GM19035 (cell line): ENCODE data around the gene CARMIL1.

Source experiments
- ATAC-seq: cut with Tn5 transposase; IDR thresholded peaks from one replicate; pipeline ENCODE4 v1.9.1; 2021; ENCODE audit not compliant: unreplicated experiment

The CARMIL1 gene

DNA sequence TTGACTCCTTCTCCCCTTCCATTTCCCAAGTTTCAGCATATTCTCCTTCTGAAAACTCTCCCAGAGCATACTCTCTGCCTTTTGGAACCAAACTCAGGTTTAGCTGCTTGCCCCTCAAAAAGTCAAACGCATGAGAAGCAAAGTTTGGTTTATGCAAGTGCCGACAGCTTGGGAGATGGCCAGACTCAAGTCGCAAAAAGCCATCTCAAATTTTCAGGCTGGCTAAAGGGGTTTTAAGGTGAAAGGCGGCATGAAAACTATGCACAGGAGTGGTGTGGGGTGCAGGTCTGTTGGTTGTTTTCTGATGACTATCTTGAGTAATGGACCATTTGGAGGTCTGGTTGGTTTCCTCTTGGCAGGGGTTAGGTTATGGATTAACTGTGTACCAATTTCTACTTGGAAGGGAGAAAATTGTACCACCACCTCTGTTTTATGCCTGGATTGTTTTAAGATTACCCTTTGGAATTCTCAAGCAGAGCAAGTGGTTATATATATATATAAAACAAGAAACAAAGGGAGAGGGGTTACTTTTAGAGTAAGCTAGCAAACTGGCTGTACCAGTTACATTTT, 320.4 kb downstream of the CARMIL1 start:
- no peak for ATAC-seq

DNA sequence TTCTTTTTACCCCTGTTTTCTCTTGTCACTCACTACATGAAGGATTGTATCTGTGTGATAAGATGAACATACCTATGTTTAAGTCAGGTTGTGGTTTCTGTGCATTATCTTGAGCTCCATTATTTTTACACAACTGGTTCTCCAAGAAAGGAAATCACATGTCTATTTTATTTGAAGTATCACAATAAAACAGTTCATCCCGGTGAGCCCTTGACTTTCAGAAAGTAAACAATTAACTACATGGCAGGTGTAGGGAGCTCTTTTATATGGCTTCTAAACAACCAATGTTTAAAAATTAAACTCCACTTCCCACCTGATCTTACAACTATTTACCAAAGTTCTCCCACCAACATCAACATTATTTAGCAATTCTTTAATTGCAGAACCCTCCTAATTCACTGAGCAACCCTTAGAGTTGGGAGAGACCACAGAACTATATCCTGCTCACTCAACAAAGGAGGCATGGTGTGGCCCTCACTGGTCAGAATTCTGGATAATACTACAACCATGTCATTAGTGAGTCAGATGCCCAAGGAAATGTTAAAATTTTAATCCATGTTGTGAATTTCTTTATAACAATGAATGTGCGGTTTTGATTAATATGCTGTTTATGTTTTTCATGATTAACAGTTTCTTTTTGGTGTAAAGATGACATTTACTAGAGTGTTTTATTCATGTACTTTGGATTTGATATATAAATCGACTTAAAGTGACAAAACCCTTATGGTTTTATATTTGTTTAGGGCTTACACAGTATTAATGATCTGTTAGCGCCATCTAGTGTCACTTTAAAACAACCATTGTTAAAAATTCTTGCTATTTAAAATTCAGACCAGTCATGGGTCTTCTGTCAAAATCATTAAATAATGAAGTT, 322.9 kb downstream of the CARMIL1 start:
- no peak for ATAC-seq

DNA sequence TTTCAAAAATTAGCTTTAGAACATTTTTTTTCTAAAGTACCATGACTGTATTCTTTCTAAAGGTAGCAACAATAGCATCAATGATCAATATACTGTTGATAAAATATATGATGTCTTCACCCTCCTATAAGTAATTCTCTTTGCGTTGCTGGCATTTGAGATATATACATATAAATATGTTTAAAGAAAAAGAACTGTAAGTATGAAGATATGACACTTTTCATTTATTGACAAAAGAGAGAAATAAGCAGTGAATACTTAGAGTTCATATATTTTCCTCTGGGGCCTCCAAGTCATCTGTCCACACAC, 323.5 kb downstream of the CARMIL1 start:
- no peak for ATAC-seq

DNA sequence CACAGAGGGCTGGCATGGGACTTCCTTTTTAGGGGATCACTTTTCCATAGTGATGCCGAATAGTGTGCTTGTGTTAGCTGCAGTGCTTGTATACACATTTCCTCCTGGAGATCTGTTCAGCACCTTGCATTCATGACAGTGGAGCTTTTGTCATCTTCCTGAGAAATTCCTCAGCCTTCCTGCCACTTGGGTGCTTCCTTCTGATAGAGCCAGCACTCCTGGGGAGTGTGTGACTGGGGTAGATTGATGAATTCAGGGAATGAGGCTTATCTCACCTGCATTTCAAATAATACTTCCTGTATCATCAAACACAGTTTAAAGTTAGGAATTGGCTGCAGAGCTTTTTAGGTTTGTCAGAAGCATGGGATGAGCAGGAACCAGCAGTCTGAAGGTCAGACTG, 324.1 kb downstream of the CARMIL1 start:
- ATAC-seq: no peak

DNA sequence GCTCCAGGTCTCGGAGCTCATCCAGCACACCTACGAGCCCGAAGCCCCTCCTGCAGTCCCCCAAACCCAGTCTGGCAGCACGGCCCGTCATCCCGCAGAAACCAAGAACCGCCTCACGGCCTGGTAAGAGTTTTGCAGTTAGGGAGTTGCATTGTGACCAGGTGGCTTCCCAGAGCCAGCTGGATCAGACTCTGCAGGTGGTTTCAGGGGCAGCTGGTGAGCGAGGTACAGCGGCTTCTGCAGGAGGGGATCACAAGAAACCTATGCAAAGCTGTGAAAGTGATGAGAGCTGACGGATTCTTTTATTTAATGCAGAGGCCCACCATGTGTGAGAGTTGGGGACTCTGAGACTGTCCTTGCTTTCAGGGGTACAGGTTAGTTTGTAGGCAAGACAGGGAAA, 327.0 kb downstream of the CARMIL1 start:
- ATAC-seq: no peak

DNA sequence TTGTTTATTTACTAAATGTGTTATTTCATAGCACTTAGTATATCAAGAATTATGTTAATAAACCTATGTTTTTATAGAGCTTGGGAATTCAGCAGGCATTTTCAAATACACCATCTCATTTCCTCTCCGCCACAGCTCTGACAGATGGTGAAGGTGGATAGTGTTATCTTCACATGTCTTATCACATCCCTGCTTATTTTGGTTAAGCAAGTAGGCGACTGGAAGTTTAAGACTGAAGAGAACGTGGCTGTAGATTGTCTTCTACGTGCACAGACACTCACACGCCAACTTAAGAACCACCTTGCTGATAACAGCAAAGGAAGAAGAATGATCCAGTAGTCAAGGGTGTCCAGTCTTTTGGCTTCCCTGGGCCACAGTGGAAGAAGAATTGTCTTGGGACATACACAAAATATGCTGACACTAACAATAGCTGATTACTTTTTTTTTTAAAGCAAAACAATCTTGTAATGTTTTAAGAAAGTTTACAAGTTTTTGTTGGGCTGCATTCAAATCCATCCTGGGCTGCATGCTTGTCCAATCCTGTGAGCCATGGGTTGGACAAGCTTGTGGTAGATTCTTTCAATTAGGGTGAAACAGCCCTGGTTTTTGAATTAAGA, 329.5 kb downstream of the CARMIL1 start:
- no peak for ATAC-seq

DNA sequence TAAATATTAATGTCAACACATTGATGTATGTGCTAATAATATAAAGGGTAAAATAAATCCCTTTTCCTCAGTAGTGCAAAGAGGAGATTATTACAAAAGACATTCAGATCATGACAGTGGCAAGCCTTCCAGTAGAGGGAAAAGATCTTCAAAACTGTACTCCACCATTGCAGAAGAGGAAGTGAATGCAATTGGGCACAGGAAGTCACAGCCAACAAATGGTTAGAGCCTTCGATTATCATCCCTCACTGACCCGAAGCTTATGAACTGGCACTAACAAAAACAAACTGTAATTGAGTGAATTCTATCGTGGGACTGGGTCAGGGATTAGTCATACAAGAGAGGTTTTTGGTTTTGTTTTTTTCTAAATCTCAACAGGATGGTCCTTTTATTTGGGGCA, 333.5 kb downstream of the CARMIL1 start:
- ATAC-seq: no peak

DNA sequence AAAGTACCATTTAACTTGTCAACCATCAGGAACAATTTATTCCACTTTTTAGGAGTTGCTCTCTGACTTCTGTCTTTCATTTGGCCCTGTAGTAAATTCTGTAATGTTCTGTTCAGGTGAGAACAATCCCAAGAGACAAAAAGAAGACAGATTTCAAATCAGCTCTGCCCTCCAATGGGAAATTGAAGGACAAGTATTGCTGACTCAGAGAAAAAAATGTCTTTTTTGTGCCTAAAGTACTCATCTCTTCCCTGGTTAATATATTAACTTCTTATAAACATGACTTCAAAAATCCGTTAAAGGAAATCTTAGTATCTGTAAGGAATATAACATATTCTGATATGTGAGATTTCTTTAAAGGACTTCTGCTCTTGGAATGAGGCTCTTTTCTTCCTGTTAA, 334.2 kb downstream of the CARMIL1 start:
- ATAC-seq: no peak

DNA sequence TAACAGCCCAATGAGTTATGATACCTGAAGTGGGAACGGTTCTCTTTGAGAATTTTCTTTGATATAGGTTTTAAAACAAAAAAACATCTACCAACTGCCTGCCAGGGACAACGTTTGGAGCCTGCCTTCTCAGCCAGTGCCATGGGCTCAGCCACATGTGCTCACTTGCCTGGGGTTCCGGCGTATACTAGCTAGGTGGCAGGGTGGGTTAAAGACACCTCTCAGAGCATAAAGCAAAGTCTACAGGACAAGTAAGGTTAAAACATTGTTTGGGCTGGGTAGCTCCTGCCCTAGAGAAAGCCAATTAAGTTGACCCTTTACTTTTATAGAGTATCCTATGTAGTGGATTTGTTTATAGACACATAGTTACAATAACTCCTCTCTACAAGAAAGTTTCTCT, 334.9 kb downstream of the CARMIL1 start:
- no peak for ATAC-seq

DNA sequence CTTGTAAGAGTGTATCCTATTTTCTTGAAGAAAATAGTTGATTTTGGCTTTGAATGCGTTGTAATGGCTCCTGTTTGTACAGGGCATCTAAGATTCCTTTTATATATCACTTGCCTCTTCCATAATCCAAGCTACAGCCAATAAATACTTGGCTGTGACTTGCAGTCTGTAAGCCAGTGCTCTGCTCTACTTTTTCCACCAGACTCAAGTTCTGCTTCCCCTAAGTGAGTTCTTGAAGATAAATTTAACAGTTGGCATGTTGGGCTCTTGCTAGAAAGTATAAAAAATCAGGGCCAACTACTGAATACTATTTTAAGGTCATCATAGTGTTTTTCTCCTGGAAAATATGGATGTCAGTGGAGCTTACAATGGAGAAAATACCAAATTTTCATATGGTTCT, 336.3 kb downstream of the CARMIL1 start:
- ATAC-seq: no peak

DNA sequence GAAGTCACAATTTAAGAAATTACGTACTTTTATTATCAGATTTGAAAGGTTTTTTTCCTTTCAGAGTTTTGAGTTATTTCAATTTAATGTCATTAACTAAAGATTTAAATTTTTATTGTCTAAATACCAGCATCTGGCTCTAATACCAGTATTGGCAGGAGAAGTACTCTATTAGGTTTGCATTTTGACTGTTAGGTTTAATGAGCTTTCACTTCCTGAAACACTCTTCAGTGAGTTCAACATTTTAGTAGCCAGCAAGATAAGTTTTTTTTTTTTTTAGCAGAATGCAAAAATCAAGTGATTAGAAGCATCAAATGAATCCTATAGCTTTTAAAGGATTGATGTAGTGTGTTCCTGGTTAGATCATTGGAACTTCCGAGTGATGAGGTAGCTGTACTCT, 338.8 kb downstream of the CARMIL1 start:
- ATAC-seq: no peak

DNA sequence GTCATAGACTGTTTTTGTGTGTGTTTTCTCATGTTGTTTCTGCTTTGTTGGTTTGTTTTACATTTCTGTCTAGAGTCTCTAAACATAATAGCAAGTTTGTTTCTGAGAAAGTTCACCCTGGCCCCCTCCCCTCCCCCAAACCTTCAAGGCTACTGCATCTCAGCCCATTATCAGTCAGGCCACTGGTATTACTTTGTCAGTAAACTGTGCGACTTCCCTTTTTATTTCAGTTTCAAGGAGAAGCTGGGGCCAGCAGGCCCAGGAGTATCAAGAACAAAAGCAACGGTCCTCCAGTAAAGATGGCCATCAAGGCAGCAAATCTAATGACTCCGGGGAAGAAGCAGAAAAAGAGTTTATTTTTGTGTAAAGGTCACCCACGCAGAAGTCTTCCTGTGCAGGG, 340.0 kb downstream of the CARMIL1 start:
- no peak for ATAC-seq

DNA sequence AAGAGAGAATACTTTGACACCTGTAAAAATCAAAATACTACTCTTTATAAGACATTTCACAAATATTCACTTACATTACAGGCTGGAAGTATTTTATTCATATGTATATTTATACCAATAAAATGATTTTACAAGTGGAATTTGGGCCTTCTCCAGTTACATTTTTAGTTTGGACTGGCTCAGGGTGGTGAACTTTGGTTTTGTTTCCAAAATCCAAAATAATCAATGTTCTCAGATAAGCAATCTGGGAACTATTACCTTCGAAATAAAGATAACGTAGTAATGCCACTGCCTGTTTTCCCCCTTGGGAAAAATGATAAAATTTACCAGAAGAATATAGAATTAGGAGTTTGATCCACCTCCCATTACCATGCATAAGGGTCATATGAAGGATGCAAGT, 341.2 kb downstream of the CARMIL1 start:
- ATAC-seq: no peak

DNA sequence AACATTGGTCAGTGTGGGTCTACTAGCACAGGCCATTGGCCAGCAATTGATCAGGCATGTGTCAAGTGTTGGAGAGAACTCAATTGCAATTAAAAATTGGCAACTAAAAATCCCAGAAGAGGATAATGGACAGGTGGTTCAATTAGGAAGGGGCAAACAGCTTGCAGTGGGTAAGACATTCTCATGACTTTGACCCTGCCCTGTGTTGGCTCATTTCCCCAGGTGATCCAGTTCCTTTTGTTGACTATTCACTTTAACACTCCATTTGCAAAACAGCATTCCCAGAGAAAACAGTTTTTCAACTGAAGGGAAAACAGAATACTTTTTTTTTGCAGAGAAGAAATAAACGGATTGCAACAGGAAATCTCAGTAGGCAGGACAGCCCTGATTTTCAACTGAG, 343.9 kb downstream of the CARMIL1 start:
- no peak for ATAC-seq

DNA sequence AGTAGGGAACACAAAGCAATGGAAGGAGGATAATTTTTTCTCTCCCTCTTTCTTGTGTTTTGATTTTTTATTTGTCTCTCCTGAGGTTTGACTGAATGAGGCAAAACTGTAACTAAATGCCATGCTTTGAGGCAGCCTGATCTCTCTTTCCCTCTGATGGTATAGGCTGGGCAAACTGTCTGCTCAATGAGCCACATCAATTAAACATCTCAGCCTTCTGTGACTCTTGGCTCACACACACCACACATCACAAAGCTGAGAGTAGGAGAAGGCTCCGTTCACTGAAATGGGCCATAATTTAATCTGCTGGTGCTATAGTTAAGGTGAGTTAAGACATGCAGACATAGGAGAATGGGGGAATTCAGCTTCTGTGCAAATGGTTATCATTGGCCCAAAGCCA, 344.7 kb downstream of the CARMIL1 start:
- ATAC-seq: no peak

DNA sequence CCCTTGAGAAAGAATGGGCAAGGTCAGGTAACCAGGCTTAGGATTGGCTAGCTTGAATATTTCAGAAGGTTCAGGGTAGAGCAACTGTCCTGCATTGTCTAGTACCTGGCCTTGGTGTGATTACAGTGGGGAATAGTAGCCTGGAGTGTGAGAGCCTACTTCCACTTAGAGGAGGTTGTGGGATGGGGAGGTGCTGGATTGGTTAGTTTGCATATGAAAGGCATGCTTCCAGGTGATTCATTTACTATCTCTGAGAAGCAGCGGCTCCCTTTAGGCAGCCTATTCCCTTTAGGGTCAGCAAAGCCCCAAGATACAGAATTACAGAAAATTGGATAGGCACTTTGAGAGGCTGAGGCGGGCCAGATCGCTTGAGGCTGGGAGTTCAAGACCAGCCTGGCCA, 347.8 kb downstream of the CARMIL1 start:
- ATAC-seq: no peak

DNA sequence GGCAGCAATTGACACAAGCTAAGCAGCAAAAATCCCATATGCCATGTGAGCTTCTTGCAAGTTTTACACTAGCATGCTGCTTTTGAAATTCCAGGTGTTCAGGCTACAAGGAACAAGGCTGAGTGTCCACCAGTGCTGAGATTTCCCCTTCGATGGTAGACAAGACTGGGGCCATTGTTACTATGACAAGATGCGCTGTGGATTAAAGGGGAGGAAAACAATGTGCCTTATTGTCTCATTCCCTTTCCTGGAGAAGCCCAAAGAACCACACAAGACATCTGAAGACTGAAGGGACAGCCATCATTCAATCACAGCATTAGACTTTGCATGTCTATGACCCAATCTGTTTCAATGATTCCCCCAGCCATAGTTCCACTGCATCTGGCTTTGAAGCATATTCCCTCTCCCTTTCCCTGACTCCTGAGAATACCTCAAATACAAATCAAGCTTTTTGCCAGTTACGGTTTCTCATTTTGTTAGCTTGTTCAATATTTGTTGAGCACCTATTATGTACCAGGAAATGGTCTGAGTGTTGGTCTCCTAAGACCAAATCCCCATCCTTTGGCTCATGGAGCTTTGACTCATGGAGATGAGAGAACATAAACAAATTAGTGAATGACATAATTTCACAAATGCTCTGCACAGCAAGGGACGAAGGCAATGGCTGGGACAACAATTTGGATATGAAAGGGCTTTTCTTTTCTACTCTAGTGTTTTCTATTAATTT, 349.5 kb downstream of the CARMIL1 start:
- ATAC-seq: no peak

DNA sequence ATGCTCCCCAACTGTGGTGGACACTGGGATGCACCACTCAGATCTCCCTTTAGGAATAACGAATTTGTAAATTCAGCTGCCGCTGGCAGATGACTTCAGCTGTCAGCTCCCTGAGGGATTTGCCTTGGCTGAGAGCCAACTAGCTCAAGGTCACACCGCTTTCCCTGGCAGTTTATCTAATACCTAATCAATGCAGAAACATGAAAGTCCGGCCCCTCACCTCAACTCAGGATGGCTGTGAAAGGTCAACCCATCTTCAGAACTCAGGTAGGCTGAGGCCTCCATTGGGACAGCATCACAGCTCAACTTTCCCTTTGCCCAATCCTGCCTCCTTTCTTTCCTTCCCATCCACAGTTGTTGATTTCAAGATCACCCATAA, 350.0 kb downstream of the CARMIL1 start:
- no peak for ATAC-seq

DNA sequence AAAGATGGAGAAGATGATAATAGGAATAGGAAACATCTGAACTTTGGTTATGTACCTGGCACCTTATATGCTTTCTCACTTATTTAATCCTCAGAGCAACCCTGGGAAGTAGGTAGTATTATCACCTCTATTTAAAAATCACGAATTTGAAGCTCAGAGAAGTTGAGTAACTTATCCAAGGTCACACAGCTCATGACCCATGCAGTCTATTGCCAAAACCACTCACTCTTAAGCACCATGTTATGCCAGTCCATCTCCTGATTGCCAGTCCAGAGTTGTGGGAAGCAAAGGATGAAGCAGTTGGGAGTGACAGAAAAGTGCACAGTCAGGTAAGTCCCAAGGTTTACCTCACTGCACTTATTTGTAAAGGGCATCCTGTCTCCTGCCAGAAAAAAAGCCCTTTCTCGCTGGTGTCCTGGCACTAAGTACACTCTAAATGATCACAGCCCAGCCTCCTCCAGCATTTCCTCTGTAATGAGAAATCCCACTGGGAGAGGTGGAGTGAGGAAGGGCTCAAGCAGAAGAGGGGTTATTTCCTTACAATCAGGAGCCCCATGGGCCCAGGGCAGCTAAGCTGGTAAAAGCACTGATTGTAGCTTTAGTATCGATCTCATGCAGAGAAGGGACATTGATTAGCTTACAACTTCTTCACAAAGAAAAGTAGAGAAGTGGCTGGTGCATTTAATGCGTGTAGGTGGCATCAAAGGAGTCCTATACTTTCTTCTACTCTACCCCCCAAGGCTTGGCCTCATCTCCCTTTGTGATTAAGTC, 351.5 kb downstream of the CARMIL1 start:
- ATAC-seq: no peak

DNA sequence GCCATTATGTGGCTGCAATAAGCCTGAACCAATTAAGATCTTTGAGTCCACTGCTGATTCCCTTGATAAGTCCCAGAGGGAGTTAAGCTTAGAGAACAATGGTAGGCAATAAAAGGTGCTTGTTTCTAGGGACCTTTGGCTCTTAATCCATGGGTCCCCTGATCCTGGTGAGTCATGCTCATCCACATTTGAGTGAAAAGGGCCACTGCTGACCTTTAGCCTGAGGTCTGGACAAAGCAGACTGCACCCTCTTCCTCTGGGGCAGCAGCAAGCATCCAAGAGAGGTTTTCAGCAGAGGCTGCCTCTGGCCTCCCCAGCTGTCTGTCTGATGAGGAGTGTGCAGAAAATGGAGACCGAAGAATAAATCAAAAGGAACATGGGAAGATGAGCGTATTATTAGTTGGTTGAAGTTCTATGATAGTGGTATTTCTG, 356.7 kb downstream of the CARMIL1 start:
- no peak for ATAC-seq

DNA sequence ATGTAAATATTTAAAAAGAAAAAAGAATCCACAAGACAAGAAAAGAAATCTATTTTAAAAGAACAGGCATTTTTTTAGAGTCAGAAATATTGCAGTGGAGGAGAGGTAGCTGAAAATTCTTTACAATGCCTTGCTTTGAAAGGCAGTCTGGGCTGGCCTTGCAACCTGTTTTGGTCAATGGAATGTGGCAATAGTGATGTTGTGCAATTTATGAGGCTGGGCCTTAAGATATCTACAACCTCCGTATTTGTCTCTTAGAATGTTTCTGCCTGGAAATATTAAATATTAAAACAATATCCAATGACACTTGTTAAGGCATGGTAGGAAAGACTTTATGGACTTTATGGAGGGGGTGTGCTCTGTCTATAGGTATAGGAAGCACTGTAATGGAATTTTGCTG, 358.0 kb downstream of the CARMIL1 start:
- no peak for ATAC-seq
